HG03139 (cell line): ENCODE results near the gene FER1L5.

ENCODE experiments used
- ATAC-seq: cut with Tn5 transposase; IDR thresholded peaks from one replicate; pipeline ENCODE4 v1.9.1; 2021; ENCODE audit not compliant: unreplicated experiment

The FER1L5 gene

GRCh38 chr2:96739076-96739632, 96.6 kb downstream of the FER1L5 start:
- no peak for ATAC-seq

- peak; percentile 98 for ATAC-seq
Observed at GRCh38 chr2:96739633-96740428, 97.3 kb downstream of the FER1L5 start, which contains the start of gene LMAN2L. TSS of gene LMAN2L (minus strand) at chr2:96740064. CDS start at chr2:96740040, 24 bp downstream.

GRCh38 chr2:96747061-96747617, 104.6 kb downstream of the FER1L5 start:
- no peak for ATAC-seq

- ATAC-seq, result no peak
Observed at GRCh38 chr2:96751800-96752199, 109.2 kb downstream of the FER1L5 start.

GRCh38 chr2:96753661-96754282, 111.2 kb downstream of the FER1L5 start:
- no peak for ATAC-seq

- no peak for ATAC-seq
Observed at GRCh38 chr2:96754317-96754716, 111.8 kb downstream of the FER1L5 start.
